PC-9 (cell line): ENCODE data around the gene ARFGEF3. TPM values are rescaled to one million over a fixed set of nuclear protein-coding genes. Genes with fewer than 3 reads are reported as not detected.

ENCODE experiments used
- BruUV-seq: library from RNA; stranded (reverse); fragments of 400-500 nt; replicated peaks from 2 replicates; lab custom pipeline; 2021; lab: Mats Ljungman, UMichigan
- CTCF ChIA-PET: fragments of 300-600 bp; sonication (Branson Sonifier 250); formaldehyde crosslinking; loops from one replicate; lab custom pipeline; 2022; ENCODE audit warnings: antibody characterized with exemption; lab: Charles Lee
- POLR2A ChIA-PET: fragments of 300-600 bp; sonication (Branson Sonifier 250); formaldehyde crosslinking; loops from one replicate; lab custom pipeline; 2022; ENCODE audit warnings: antibody characterized with exemption; ENCODE audit not compliant: unreplicated experiment; lab: Charles Lee
- DNase-seq, 2 experiments: peaks; one replicate each; pipeline versions ENCODE4 v3.0.0 to v3.0.0-alpha.2; 2015 to 2022; ENCODE audit warnings: mixed read lengths in 1 of 2
- H2AFZ ChIP-seq: fragments of 200-600 bp; sonication (generic); 2 replicates; pipeline ENCODE4 v1.8.1; 2017; ENCODE audit warnings: antibody characterized with exemption
- H3F3A ChIP-seq: fragments of 200-600 bp; sonication (generic); 2 replicates; pipeline ENCODE4 v1.8.1; 2017; ENCODE audit warnings: antibody characterized with exemption, mild to moderate bottlenecking, low read depth; ENCODE audit not compliant: insufficient read depth
- H3K27ac ChIP-seq: fragments of 200-600 bp; sonication (generic); 2 replicates; pipeline ENCODE4 v1.6.1; 2016; ENCODE audit warnings: mixed run types
- H3K27me3 ChIP-seq: fragments of 200-600 bp; sonication (generic); 2 replicates; pipeline ENCODE4 v1.6.1; 2016; ENCODE audit warnings: low read depth, mixed run types; ENCODE audit not compliant: insufficient read depth
- H3K36me3 ChIP-seq: fragments of 200-600 bp; sonication (generic); 2 replicates; pipeline ENCODE4 v1.6.1; 2016; ENCODE audit warnings: low read depth, mixed run types
- H3K4me1 ChIP-seq: fragments of 200-600 bp; sonication (generic); replicated peaks from 2 replicates; pipeline ENCODE4 v1.6.1; 2016; ENCODE audit warnings: mixed run types; ENCODE audit not compliant: insufficient read depth
- H3K4me2 ChIP-seq: fragments of 200-600 bp; sonication (generic); 2 replicates; pipeline ENCODE4 v1.6.1; 2017; ENCODE audit warnings: mixed run types
- H3K4me3 ChIP-seq: fragments of 200-600 bp; sonication (generic); 2 replicates; pipeline ENCODE4 v1.6.1; 2016; ENCODE audit warnings: mixed run types
- H3K79me2 ChIP-seq: fragments of 200-600 bp; sonication (generic); 2 replicates; pipeline ENCODE4 v1.6.1; 2017; ENCODE audit warnings: low read depth, mixed run types
- H3K9me2 ChIP-seq: fragments of 200-600 bp; sonication (generic); 2 replicates; pipeline ENCODE4 v1.8.1; 2017; ENCODE audit warnings: mild to moderate bottlenecking; ENCODE audit not compliant: insufficient read depth
- H3K9me3 ChIP-seq: fragments of 200-600 bp; sonication (generic); 2 replicates; pipeline ENCODE4 v1.8.1; 2016; ENCODE audit warnings: low read depth; ENCODE audit not compliant: insufficient read depth
- H4K20me1 ChIP-seq: fragments of 200-600 bp; sonication (generic); 2 replicates; pipeline ENCODE4 v1.8.1; 2017; ENCODE audit not compliant: insufficient read depth
- CTCF ChIP-seq: fragments of 200-600 bp; sonication (generic); conservative IDR thresholded peaks from 2 replicates; pipeline ENCODE4 v1.6.1; 2017; ENCODE audit warnings: mixed run types, antibody characterized with exemption, mild to moderate bottlenecking, moderate library complexity
- EZH2 ChIP-seq: fragments of 200-600 bp; sonication (generic); IDR thresholded peaks from 2 replicates; pipeline ENCODE4 v1.8.0; 2017; ENCODE audit warnings: antibody characterized with exemption, low read depth
- intact Hi-C: fragments of 100-400 bp; cut with micrococcal nuclease; formaldehyde crosslinking; loops from one replicate; pipeline ENCODE4 v1.10.0; 2022; ENCODE audit not compliant: unreplicated experiment
- total RNA-seq: library from RNA; stranded (reverse); gene quantifications from 2 replicates; pipeline ENCODE4 v1.2.3, GENCODE V29; 2021

ARFGEF3 gene
- total RNA-seq, 1 experiment from 2014 or later = 9.9 TPM

GRCh38 chr6:138336221-138336620 is 174.5 kb downstream of the ARFGEF3 start:
- Histone ChIP-seq H3K27me3 (no peaks in the 10 kb centered on the region), H4K20me1 (no peaks in the 10 kb centered on the region), H3K4me1 (no peaks in the 10 kb centered on the region), H3K4me3 (no peak overlapping the region), H3K27ac (no peak overlapping the region), H3K4me2 (no peak overlapping the region), H3K9me3 (no peaks in the 10 kb centered on the region), H3K9me2 (no peaks in the 10 kb centered on the region), H3K36me3 (peaks cover 20% of the 10 kb centered on the region), H3K79me2 (no peaks in the 10 kb centered on the region), H3F3A (peaks cover 3% of the 10 kb centered on the region), H2AFZ (no peak overlapping the region)
- ChIA-PET CTCF (no interaction called here), POLR2A (no interaction called here)
- TF ChIP-seq EZH2 = no peak
- TF ChIP-seq CTCF = no peak
- BruUV-seq = no TSS peak
- DNase-seq = no peak
- intact Hi-C loops = no loop called here

- peaks cover 20% of the 10 kb centered on the region for H3K36me3 ChIP-seq
- H4K20me1 ChIP-seq = no peaks in the 10 kb centered on the region
- no peak overlapping the region for H3K4me3 ChIP-seq
- TF ChIP-seq CTCF (no peak), EZH2 (no peak)
- H3K4me2 ChIP-seq = no peak overlapping the region
- intact Hi-C loops = no loop called here
- no peaks in the 10 kb centered on the region for H3K27me3 ChIP-seq
- H3K4me1 ChIP-seq = no peaks in the 10 kb centered on the region
- H3K9me3 ChIP-seq = no peaks in the 10 kb centered on the region
- POLR2A ChIA-PET = no interaction called here
- no TSS peak for BruUV-seq
- no peaks in the 10 kb centered on the region for H3K9me2 ChIP-seq
- no peak overlapping the region for H3K27ac ChIP-seq
- CTCF ChIA-PET = no interaction called here
- DNase-seq = no peak
- H3K79me2 ChIP-seq = no peaks in the 10 kb centered on the region
- peaks cover 3% of the 10 kb centered on the region for H3F3A ChIP-seq
- H2AFZ ChIP-seq = no peak overlapping the region
Observed at GRCh38 chr6:138337076-138337475, 175.3 kb downstream of the ARFGEF3 start.

GRCh38 chr6:138339024-138339423 is 177.3 kb downstream of the ARFGEF3 start:
- no peaks in the 10 kb centered on the region for H4K20me1 ChIP-seq
- no peak for DNase-seq
- no TSS peak for BruUV-seq

More at GRCh38 chr6:138339024-138339423, 177.3 kb downstream of the ARFGEF3 start:
- H3K27me3 ChIP-seq = no peaks in the 10 kb centered on the region
- no peaks in the 10 kb centered on the region for H3K9me2 ChIP-seq
- H3F3A ChIP-seq = peaks cover 3% of the 10 kb centered on the region
- H3K4me2 ChIP-seq = no peak overlapping the region
- no peak overlapping the region for H3K4me3 ChIP-seq
- POLR2A ChIA-PET = no interaction called here
- intact Hi-C loops = no loop called here
- no peak for TF ChIP-seq CTCF
- TF ChIP-seq EZH2 = no peak
- peaks cover 20% of the 10 kb centered on the region for H3K36me3 ChIP-seq
- CTCF ChIA-PET = no interaction called here
- no peaks in the 10 kb centered on the region for H3K4me1 ChIP-seq
- no peaks in the 10 kb centered on the region for H3K9me3 ChIP-seq
- no peak overlapping the region for H2AFZ ChIP-seq
- H3K79me2 ChIP-seq = no peaks in the 10 kb centered on the region
- H3K27ac ChIP-seq = no peak overlapping the region
